SU-DHL-6 (cell line): ENCODE data around the gene UVSSA.

ENCODE experiments used
- H2AFZ ChIP-seq: fragments of 200-600 bp; sonication (generic); 2 replicates; pipeline ENCODE4 v1.6.1; 2014; ENCODE audit warnings: low read depth, mild to moderate bottlenecking, moderate library complexity, mixed read lengths, antibody characterized with exemption, low read length; ENCODE audit not compliant: severe bottlenecking
- H3F3A ChIP-seq: fragments of 200-600 bp; shearing (Covaris generic); 2 replicates; pipeline ENCODE4 v1.6.0; 2016; ENCODE audit warnings: antibody characterized with exemption, mild to moderate bottlenecking; ENCODE audit not compliant: insufficient read depth
- H3K27ac ChIP-seq: fragments of 200-600 bp; sonication (generic); 2 replicates; pipeline ENCODE4 v1.5.1; 2016; ENCODE audit warnings: low read depth, mild to moderate bottlenecking, low read length, moderate library complexity, mixed read lengths
- H3K27me3 ChIP-seq: fragments of 200-600 bp; sonication (generic), shearing (Covaris generic); 2 replicates; pipeline ENCODE4 v1.6.0; 2014; ENCODE audit warnings: mild to moderate bottlenecking, low read length
- H3K36me3 ChIP-seq: fragments of 200-600 bp; sonication (generic); 2 replicates; pipeline ENCODE4 v1.6.1; 2014; ENCODE audit warnings: mild to moderate bottlenecking, low read length, mixed read lengths
- H3K4me2 ChIP-seq: fragments of 300-600, 200-600 bp; shearing (Covaris generic), sonication (generic); 2 replicates; pipeline ENCODE4 v1.6.0; 2014; ENCODE audit warnings: low read length, low read depth, mild to moderate bottlenecking; ENCODE audit not compliant: poor library complexity, severe bottlenecking
- H3K4me3 ChIP-seq: fragments of 200-600 bp; sonication (generic); 2 replicates; pipeline ENCODE4 v1.5.1; 2014; ENCODE audit warnings: antibody characterized with exemption, low read length, mild to moderate bottlenecking, mixed read lengths; ENCODE audit not compliant: insufficient read depth, poor library complexity, severe bottlenecking
- H3K79me2 ChIP-seq: fragments of 200-600 bp; sonication (generic); 2 replicates; pipeline ENCODE4 v1.6.1; 2014; ENCODE audit warnings: mild to moderate bottlenecking, low read length, moderate library complexity; ENCODE audit not compliant: insufficient read depth
- H3K9ac ChIP-seq: fragments of 200-600 bp; sonication (generic); 2 replicates; pipeline ENCODE4 v1.7.0; 2014; ENCODE audit warnings: mild to moderate bottlenecking, low read length
- H3K9me2 ChIP-seq: fragments of 200-600 bp; sonication (generic); replicated peaks from 2 replicates; pipeline ENCODE4 v1.6.1; 2014; ENCODE audit warnings: low read length; ENCODE audit not compliant: insufficient read depth
- H3K9me3 ChIP-seq: fragments of 200-600 bp; sonication (generic); 2 replicates; pipeline ENCODE4 v1.6.1; 2014; ENCODE audit warnings: low read length, mixed read lengths; ENCODE audit not compliant: insufficient read depth
- H4K20me1 ChIP-seq: fragments of 200-600 bp; sonication (generic); 2 replicates; pipeline ENCODE4 v1.6.1; 2014; ENCODE audit warnings: low read depth, mild to moderate bottlenecking, antibody characterized with exemption, low read length, moderate library complexity, mixed read lengths
- EZH2phosphoT487 ChIP-seq: fragments of 200-600 bp; sonication (generic), shearing (Covaris generic); conservative IDR thresholded peaks from 2 replicates; pipeline ENCODE4 v1.6.1; 2018; ENCODE audit warnings: mild to moderate bottlenecking, antibody characterized with exemption, low read length, moderate library complexity, mixed read lengths
- TF ChIP-seq, protein P1 (sequence below): fragments of 200-600 bp; sonication (generic); IDR thresholded peaks from one replicate; pipeline ENCODE4 v1.5.1; 2017; ENCODE audit warnings: antibody characterized with exemption, mild to moderate bottlenecking, low read length, moderate library complexity; ENCODE audit not compliant: insufficient read depth, poor library complexity, severe bottlenecking

Gene UVSSA

DNA sequence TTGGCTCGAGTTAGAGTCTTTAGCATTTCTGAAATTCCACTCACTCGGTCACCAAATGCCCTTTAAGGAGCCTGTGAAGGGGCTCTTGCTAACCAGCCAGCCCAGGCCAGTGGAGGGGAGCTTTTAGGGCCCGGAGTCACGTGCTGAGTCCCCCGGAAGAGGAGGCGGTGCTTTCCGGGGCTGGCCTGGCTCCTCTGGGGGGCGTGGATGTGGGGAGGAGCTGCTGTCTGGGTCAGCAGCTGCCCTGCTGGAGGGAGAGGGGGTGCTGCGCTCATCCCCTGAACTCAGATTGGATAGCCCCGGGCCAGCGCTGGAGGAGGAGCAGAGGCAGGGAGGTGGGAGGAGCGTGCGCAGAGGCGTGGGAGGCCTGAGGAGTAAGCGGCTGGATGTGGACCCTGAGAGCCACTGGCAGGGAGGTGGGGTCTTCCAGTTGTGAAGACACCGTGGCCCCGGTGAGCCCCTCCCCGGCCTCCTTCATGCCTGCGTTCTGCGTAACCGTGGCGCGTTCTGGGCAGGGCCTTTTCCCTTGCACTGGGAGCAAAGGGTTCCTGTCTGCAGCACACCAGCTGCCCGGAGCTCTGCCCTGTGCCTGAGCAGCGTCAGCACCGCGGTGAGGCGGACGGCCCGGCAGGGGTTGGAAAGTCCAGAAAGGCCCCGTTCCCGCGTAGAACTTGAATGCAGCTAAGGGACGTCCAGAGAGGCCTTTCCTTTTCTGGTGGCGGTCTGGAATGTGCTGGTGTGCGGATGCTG, 37.6 kb upstream of the UVSSA start:
- no peak overlapping the region for H3K9ac ChIP-seq
- H3K9me2 ChIP-seq, result no peaks in the 10 kb centered on the region
- no peak overlapping the region for H3K4me3 ChIP-seq
- no peaks in the 10 kb centered on the region for H4K20me1 ChIP-seq
- H3K36me3 ChIP-seq, result peaks cover 3% of the 10 kb centered on the region; the same call in 1 of the 2 replicates
- no peak overlapping the region for H2AFZ ChIP-seq
- H3K27ac ChIP-seq, result no peak overlapping the region
- H3K4me2 ChIP-seq, result no peak overlapping the region
- no peaks in the 10 kb centered on the region for H3F3A ChIP-seq
- no peak for TF ChIP-seq EZH2phosphoT487
- TF ChIP-seq, protein P1, sequence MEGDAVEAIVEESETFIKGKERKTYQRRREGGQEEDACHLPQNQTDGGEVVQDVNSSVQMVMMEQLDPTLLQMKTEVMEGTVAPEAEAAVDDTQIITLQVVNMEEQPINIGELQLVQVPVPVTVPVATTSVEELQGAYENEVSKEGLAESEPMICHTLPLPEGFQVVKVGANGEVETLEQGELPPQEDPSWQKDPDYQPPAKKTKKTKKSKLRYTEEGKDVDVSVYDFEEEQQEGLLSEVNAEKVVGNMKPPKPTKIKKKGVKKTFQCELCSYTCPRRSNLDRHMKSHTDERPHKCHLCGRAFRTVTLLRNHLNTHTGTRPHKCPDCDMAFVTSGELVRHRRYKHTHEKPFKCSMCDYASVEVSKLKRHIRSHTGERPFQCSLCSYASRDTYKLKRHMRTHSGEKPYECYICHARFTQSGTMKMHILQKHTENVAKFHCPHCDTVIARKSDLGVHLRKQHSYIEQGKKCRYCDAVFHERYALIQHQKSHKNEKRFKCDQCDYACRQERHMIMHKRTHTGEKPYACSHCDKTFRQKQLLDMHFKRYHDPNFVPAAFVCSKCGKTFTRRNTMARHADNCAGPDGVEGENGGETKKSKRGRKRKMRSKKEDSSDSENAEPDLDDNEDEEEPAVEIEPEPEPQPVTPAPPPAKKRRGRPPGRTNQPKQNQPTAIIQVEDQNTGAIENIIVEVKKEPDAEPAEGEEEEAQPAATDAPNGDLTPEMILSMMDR, result no peak
- no peaks in the 10 kb centered on the region for H3K27me3 ChIP-seq
- H3K79me2 ChIP-seq, result peaks cover 37% of the 10 kb centered on the region
- no peaks in the 10 kb centered on the region for H3K9me3 ChIP-seq

DNA sequence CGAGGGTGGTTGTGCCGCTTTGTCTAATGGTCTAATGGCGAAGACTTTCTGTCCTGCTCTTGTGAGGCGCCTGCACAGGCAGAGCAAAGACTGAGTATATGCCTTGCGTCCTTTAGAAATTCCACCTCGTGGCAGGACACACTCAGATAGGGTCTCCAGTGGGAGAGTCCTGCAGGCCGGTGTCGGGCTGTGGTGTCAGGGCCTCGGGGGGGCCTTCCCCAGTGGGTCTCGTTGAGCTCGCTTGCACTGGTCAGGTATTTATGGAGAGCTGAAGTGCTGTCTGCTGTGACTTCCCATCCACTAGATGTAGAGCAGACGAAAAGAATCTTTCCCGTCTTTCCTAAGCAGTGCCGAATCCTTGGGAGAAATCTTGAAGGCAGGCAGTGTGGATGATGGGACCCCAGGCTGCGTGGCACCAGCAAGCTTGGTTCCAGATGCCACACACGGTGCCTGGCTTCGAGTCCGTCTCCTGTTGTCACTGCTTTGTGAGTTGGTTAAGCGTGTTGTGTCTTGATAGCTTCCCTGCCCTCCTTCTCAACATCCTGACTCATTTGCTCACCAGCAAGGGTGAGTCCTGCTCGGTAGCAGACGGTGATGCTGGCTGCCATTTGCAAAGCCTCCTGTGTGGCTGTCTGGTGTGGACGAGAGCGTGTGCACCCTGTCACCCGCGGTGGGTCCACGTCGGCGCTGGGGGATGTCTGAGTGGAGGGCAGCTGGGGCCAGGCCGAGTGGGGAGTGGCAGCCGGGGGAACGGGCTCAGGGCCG, 36.8 kb upstream of the UVSSA start:
- Histone ChIP-seq H2AFZ (no peak overlapping the region), H3F3A (no peaks in the 10 kb centered on the region), H3K27me3 (no peaks in the 10 kb centered on the region), H3K36me3 (peaks cover 4% of the 10 kb centered on the region; the same call in 1 of the 2 replicates), H3K4me3 (no peak overlapping the region), H4K20me1 (no peaks in the 10 kb centered on the region), H3K9me2 (no peaks in the 10 kb centered on the region), H3K4me2 (no peak overlapping the region), H3K27ac (no peak overlapping the region), H3K9me3 (no peaks in the 10 kb centered on the region), H3K79me2 (peaks cover 37% of the 10 kb centered on the region), H3K9ac (no peak overlapping the region)
- TF ChIP-seq EZH2phosphoT487, result no peak
- TF ChIP-seq, protein P1, result no peak

DNA sequence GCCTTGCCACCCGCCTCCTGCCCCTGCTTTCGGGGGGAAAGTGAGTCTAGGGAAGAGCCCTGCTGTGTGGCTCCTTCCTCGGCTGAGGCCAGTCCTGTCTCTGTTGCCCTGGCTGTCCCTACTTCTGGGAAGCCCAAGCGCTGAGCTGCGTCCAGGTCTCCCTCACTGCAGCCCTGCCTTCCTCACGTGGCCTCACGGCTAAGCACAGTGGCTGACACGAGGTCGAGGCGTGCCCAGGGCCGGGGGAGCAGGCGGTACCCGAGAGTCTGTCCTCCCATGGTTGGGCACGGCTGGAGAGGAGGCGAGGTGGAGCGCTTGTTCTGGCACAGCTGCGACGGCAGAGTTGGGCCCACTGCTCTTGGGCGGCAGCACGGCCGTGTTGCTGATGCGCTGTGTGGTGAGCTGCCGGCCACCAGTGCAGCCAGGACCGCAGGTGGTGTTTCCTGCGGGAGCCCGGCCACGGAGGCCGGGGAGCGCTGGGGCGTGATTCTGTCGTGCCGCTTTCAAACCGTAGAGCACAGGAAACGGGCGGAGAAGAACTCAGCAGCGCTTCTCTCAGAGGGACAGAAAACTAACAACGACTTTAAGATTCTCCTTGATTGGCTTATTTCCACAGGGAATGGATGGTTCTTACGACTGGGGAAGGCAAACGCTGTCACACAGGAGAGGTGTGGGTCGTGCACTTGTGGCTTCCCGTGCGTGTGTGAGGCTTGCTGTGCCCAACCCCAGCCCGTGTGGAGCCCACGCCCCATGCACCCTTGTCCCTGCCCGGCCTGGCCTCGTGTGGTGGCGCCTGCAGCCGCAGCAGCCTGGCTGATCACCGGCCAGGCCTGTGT, 36.0 kb upstream of the UVSSA start:
- no peaks in the 10 kb centered on the region for H3K9me2 ChIP-seq
- H3K27me3 ChIP-seq, result no peaks in the 10 kb centered on the region
- H4K20me1 ChIP-seq, result no peaks in the 10 kb centered on the region
- no peak overlapping the region for H3K4me3 ChIP-seq
- H3K79me2 ChIP-seq, result peaks cover 37% of the 10 kb centered on the region
- TF ChIP-seq EZH2phosphoT487, result no peak
- TF ChIP-seq, protein P1, result no peak
- H3K9me3 ChIP-seq, result no peaks in the 10 kb centered on the region
- H3K4me2 ChIP-seq, result no peak overlapping the region
- H2AFZ ChIP-seq, result no peak overlapping the region
- H3K27ac ChIP-seq, result no peak overlapping the region
- peaks cover 4% of the 10 kb centered on the region; the same call in 1 of the 2 replicates for H3K36me3 ChIP-seq
- H3F3A ChIP-seq, result no peaks in the 10 kb centered on the region
- H3K9ac ChIP-seq, result no peak overlapping the region
